ENCODE results near the gene CFAP61.

Gene CFAP61

GRCh38 chr20:20031790-20032189, 20.5 kb upstream of the CFAP61 start:
- no peak overlapping the region for H3K4me3 ChIP-seq (ENCODE audit: low read depth, low read length)
- TF ChIP-seq CTCF (IDR thresholded peaks at IDR 0.05; ENCODE audit: borderline replicate concordance, insufficient read depth, low read depth, low read length), result no peak

GRCh38 chr20:20034486-20034885, 17.8 kb upstream of the CFAP61 start:
- no peak for TF ChIP-seq CTCF (IDR thresholded peaks at IDR 0.05; ENCODE audit: borderline replicate concordance, insufficient read depth, low read depth, low read length)

GRCh38 chr20:20036756-20037155, 15.6 kb upstream of the CFAP61 start:
- no peak overlapping the region for H3K4me3 ChIP-seq (ENCODE audit: low read depth, low read length)
- no peak for TF ChIP-seq CTCF (IDR thresholded peaks at IDR 0.05; ENCODE audit: borderline replicate concordance, insufficient read depth, low read depth, low read length)

More at GRCh38 chr20:20034486-20034885, 17.8 kb upstream of the CFAP61 start:
- no peak overlapping the region for H3K4me3 ChIP-seq (ENCODE audit: low read depth, low read length)

DNA sequence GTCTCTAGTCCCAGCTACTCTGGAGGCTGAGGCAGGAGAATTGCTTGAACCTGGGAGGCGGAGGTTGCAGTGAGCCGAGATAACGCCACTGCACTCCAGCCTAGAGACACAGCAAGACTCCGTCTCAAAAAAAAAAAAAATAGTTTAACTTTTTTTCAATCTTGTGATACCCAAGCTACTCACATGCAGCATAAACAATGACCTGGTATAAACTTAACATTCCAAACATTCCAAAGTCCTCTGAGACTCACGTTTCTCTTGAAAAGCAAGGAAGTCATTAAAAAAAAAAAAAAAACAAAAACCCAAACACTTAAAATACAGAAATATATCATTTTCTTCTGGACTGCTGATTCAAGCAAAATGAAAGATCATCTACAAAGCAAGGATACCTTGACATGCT, 14.4 kb upstream of the CFAP61 start:
- H3K4me3 ChIP-seq (ENCODE audit: low read depth, low read length), result no peak overlapping the region
- no peak for TF ChIP-seq CTCF (IDR thresholded peaks at IDR 0.05; ENCODE audit: borderline replicate concordance, insufficient read depth, low read depth, low read length)

- H3K4me3 ChIP-seq (ENCODE audit: low read depth, low read length), result no peak overlapping the region
Measured at GRCh38 chr20:20038586-20038985, 13.7 kb upstream of the CFAP61 start.

GRCh38 chr20:20039752-20040387, 12.5 kb upstream of the CFAP61 start:
- no peak overlapping the region for H3K4me3 ChIP-seq (ENCODE audit: low read depth, low read length)
- TF ChIP-seq CTCF (IDR thresholded peaks at IDR 0.05; ENCODE audit: borderline replicate concordance, insufficient read depth, low read depth, low read length), result no peak

More at GRCh38 chr20:20038586-20038985, 13.7 kb upstream of the CFAP61 start:
- TF ChIP-seq CTCF (IDR thresholded peaks at IDR 0.05; ENCODE audit: borderline replicate concordance, insufficient read depth, low read depth, low read length), result no peak

DNA sequence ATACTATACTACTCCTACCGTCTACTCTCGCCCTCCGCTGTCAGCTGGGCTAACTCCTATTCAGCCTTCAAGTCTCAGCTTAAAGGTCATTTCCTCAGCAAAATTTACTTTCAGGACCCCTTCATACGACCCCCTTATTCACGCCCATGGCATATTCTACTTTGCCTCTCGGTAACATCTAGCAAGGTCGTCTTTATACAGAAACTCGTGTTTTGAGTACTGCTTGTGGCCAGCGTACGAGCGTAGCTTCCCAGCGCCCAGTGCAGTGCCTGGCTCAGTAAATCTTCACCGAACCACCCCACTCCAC, 612 bp upstream of the CFAP61 start:
- no peak for TF ChIP-seq CTCF (IDR thresholded peaks at IDR 0.05; ENCODE audit: borderline replicate concordance, insufficient read depth, low read depth, low read length)
- H3K4me3 ChIP-seq (ENCODE audit: low read depth, low read length), result peak overlapping the region; percentile 70
